SK-N-SH (cell line): ENCODE data around the gene ART4.

Experiments
- CHD2 ChIP-seq: fragments of 150-350 bp; IDR thresholded peaks from 2 replicates; pipeline ENCODE4 v1.6.1; 2018; ENCODE audit warnings: low read length; ENCODE audit not compliant: partially characterized antibody
- EP300 ChIP-seq, 2 experiments: IDR thresholded peaks; 2 replicates each; pipeline versions ENCODE4 v1.4.0 to v1.6.1; 2012; ENCODE audit warnings: borderline replicate concordance in 1 of 2, low read depth in 1 of 2, low read length in 1 of 2
- EZH2phosphoT487 ChIP-seq: fragments of 200-600 bp; sonication (generic); IDR thresholded peaks from 2 replicates; pipeline ENCODE4 v1.6.1; 2017; ENCODE audit warnings: low read depth, mixed run types, mild to moderate bottlenecking, antibody characterized with exemption, moderate library complexity, borderline replicate concordance
- FOXM1 ChIP-seq: IDR thresholded peaks from 2 replicates; pipeline ENCODE4 v1.4.0; 2012; ENCODE audit warnings: low read depth, mild to moderate bottlenecking
- JUND ChIP-seq: IDR thresholded peaks from 2 replicates; pipeline ENCODE4 v1.4.0; 2012
- RFX5 ChIP-seq: IDR thresholded peaks from 2 replicates; pipeline ENCODE4 v1.6.1; 2012; ENCODE audit warnings: mild to moderate bottlenecking, improper control_type of control experiment, low read length
- TAF1 ChIP-seq: IDR thresholded peaks from 2 replicates; pipeline ENCODE4 v1.6.1; 2012; ENCODE audit warnings: low read depth, mild to moderate bottlenecking, low read length, moderate library complexity, borderline replicate concordance
- TEAD4 ChIP-seq: IDR thresholded peaks from 2 replicates; pipeline ENCODE4 v1.4.0; 2012; ENCODE audit warnings: mild to moderate bottlenecking, borderline replicate concordance; ENCODE audit not compliant: insufficient read depth
- YY1 ChIP-seq: IDR thresholded peaks from 2 replicates; pipeline ENCODE4 v1.4.0; 2012; ENCODE audit warnings: low read depth, mild to moderate bottlenecking
- TF ChIP-seq, protein P1 (sequence below): fragments of 200-600 bp; sonication (generic); IDR thresholded peaks from 2 replicates; pipeline ENCODE4 v1.6.1; 2017; ENCODE audit warnings: antibody characterized with exemption, mild to moderate bottlenecking, moderate library complexity
- TF ChIP-seq, protein P2 (sequence below): IDR thresholded peaks from 2 replicates; pipeline ENCODE4 v1.6.1; 2012; ENCODE audit warnings: mild to moderate bottlenecking, low read depth, low read length, moderate library complexity
- TF ChIP-seq, protein P3 (sequence below): IDR thresholded peaks from 2 replicates; pipeline ENCODE4 v1.4.0; 2012; ENCODE audit warnings: low read depth
- TF ChIP-seq, protein P4 (sequence below): fragments of 150-350 bp; IDR thresholded peaks from 2 replicates; pipeline ENCODE4 v1.6.1; 2017; ENCODE audit warnings: antibody characterized with exemption, low read length, low read depth, borderline replicate concordance

DNA sequence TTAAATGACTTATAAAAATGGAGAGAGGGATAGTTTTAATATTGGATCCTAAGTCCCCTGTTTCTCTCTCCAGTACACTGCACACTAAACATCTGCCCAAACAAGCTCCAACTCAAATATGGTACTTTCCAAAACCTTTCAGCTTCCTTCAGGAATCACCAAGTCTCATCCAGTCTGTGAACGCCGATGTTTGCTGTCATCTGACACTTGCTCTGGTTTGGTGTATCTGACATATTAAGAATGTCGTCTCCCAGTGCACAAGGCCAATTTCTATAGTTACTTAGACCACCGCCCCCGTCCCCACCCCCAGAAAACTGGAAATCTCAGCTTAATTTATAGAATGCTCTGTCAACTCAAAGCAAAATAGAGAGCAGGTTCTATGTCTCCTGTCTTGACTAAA lies 47.4 kb upstream of the ART4 start:
- no peak for TF ChIP-seq CHD2
- TF ChIP-seq, protein P1, sequence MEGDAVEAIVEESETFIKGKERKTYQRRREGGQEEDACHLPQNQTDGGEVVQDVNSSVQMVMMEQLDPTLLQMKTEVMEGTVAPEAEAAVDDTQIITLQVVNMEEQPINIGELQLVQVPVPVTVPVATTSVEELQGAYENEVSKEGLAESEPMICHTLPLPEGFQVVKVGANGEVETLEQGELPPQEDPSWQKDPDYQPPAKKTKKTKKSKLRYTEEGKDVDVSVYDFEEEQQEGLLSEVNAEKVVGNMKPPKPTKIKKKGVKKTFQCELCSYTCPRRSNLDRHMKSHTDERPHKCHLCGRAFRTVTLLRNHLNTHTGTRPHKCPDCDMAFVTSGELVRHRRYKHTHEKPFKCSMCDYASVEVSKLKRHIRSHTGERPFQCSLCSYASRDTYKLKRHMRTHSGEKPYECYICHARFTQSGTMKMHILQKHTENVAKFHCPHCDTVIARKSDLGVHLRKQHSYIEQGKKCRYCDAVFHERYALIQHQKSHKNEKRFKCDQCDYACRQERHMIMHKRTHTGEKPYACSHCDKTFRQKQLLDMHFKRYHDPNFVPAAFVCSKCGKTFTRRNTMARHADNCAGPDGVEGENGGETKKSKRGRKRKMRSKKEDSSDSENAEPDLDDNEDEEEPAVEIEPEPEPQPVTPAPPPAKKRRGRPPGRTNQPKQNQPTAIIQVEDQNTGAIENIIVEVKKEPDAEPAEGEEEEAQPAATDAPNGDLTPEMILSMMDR, result no peak
- no peak for TF ChIP-seq JUND
- no peak for TF ChIP-seq EP300 (IDR thresholded peaks at IDR 0.05; ENCODE audit: borderline replicate concordance in 1 of 2, low read depth in 1 of 2, low read length in 1 of 2)
- no peak for TF ChIP-seq RFX5
- TF ChIP-seq, protein P2, sequence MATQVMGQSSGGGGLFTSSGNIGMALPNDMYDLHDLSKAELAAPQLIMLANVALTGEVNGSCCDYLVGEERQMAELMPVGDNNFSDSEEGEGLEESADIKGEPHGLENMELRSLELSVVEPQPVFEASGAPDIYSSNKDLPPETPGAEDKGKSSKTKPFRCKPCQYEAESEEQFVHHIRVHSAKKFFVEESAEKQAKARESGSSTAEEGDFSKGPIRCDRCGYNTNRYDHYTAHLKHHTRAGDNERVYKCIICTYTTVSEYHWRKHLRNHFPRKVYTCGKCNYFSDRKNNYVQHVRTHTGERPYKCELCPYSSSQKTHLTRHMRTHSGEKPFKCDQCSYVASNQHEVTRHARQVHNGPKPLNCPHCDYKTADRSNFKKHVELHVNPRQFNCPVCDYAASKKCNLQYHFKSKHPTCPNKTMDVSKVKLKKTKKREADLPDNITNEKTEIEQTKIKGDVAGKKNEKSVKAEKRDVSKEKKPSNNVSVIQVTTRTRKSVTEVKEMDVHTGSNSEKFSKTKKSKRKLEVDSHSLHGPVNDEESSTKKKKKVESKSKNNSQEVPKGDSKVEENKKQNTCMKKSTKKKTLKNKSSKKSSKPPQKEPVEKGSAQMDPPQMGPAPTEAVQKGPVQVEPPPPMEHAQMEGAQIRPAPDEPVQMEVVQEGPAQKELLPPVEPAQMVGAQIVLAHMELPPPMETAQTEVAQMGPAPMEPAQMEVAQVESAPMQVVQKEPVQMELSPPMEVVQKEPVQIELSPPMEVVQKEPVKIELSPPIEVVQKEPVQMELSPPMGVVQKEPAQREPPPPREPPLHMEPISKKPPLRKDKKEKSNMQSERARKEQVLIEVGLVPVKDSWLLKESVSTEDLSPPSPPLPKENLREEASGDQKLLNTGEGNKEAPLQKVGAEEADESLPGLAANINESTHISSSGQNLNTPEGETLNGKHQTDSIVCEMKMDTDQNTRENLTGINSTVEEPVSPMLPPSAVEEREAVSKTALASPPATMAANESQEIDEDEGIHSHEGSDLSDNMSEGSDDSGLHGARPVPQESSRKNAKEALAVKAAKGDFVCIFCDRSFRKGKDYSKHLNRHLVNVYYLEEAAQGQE, result no peak
- no peak for TF ChIP-seq EZH2phosphoT487
- TF ChIP-seq TEAD4, result no peak
- TF ChIP-seq FOXM1, result no peak
- TF ChIP-seq, protein P3, sequence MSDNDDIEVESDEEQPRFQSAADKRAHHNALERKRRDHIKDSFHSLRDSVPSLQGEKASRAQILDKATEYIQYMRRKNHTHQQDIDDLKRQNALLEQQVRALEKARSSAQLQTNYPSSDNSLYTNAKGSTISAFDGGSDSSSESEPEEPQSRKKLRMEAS, result no peak
- TF ChIP-seq, protein P4, sequence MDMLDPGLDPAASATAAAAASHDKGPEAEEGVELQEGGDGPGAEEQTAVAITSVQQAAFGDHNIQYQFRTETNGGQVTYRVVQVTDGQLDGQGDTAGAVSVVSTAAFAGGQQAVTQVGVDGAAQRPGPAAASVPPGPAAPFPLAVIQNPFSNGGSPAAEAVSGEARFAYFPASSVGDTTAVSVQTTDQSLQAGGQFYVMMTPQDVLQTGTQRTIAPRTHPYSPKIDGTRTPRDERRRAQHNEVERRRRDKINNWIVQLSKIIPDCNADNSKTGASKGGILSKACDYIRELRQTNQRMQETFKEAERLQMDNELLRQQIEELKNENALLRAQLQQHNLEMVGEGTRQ, result no peak
- no peak for TF ChIP-seq TAF1
- TF ChIP-seq YY1, result no peak
